ENCODE data around the gene OLFML2A. TPM values are rescaled to one million over a fixed set of nuclear protein-coding genes. Genes with fewer than 3 reads are reported as not detected.

The OLFML2A gene
- total RNA-seq, 6 donors from 2014 or later = 4.2 to 35.6 (median 12.2) TPM

GRCh38 chr9:124812441-124812876, 35.5 kb downstream of the OLFML2A start:
- ATAC-seq (ENCODE audit: low FRiP score in 2 of 2) = peak in 1 of 2 donors; percentile 91

GRCh38 chr9:124813041-124813440, 36.1 kb downstream of the OLFML2A start:
- 95% methylated on average over 7 of the region's 7 CpGs for WGBS, 2 donors
- no peak for DNase-seq
- H3K27me3 ChIP-seq = no peaks in the 10 kb centered on the region
- H3K27ac ChIP-seq = no peak overlapping the region
- H3K9me3 ChIP-seq = no peaks in the 10 kb centered on the region
- H3K4me1 ChIP-seq = peaks cover 0 to 6% (median 0%) of the 10 kb centered on the region in 4 donors
- ATAC-seq (ENCODE audit: low FRiP score in 2 of 2) = no peak
- peaks cover 0 to 10% (median 0%) of the 10 kb centered on the region in 4 donors for H3K36me3 ChIP-seq
- no peak for TF ChIP-seq CTCF (IDR thresholded peaks at IDR 0.05)
- TF ChIP-seq POLR2A (IDR thresholded peaks at IDR 0.05) = no peak
- no peak for TF ChIP-seq POLR2AphosphoS5 (IDR thresholded peaks at IDR 0.05)
- TF ChIP-seq EP300 (IDR thresholded peaks at IDR 0.05) = no peak
- no peak overlapping the region for H3K4me3 ChIP-seq

More at GRCh38 chr9:124812441-124812876, 35.5 kb downstream of the OLFML2A start:
- H3K27ac ChIP-seq = no peak overlapping the region
- H3K4me1 ChIP-seq = peaks cover 0 to 6% (median 0%) of the 10 kb centered on the region in 4 donors
- H3K9me3 ChIP-seq = no peaks in the 10 kb centered on the region
- no peak overlapping the region for H3K4me3 ChIP-seq
- TF ChIP-seq EP300 (IDR thresholded peaks at IDR 0.05) = no peak
- TF ChIP-seq POLR2AphosphoS5 (IDR thresholded peaks at IDR 0.05) = no peak
- TF ChIP-seq POLR2A (IDR thresholded peaks at IDR 0.05) = no peak
- no peak for TF ChIP-seq CTCF (IDR thresholded peaks at IDR 0.05)
- H3K36me3 ChIP-seq = peaks cover 0 to 15% (median 0%) of the 10 kb centered on the region in 4 donors
- no peak for DNase-seq
- H3K27me3 ChIP-seq = no peaks in the 10 kb centered on the region
- 63 to 68% methylated on average over 6 of the region's 6 CpGs for WGBS, 2 donors

- DNase-seq = no peak
- no peaks in the 10 kb centered on the region for H3K27me3 ChIP-seq
- no peak for ATAC-seq (ENCODE audit: low FRiP score in 2 of 2)
- no peaks in the 10 kb centered on the region for H3K9me3 ChIP-seq
- H3K4me1 ChIP-seq = peaks cover 0 to 6% (median 0%) of the 10 kb centered on the region in 4 donors
- TF ChIP-seq POLR2AphosphoS5 (IDR thresholded peaks at IDR 0.05) (no peak), POLR2A (IDR thresholded peaks at IDR 0.05) (no peak), CTCF (IDR thresholded peaks at IDR 0.05) (no peak), EP300 (IDR thresholded peaks at IDR 0.05) (no peak)
- peaks cover 0 to 10% (median 0%) of the 10 kb centered on the region in 4 donors for H3K36me3 ChIP-seq
- 82 to 90% methylated on average over 7 to 11 of the region's 11 CpGs for WGBS, 2 donors
- no peak overlapping the region for H3K4me3 ChIP-seq
- no peak overlapping the region for H3K27ac ChIP-seq
Observed at GRCh38 chr9:124813501-124814163, 36.7 kb downstream of the OLFML2A start.

- WGBS, 2 donors = 73 to 79% methylated on average over 5 of the region's 5 CpGs
- Histone ChIP-seq H3K9me3 (no peaks in the 10 kb centered on the region), H3K27me3 (no peaks in the 10 kb centered on the region), H3K27ac (no peak overlapping the region), H3K36me3 (peaks cover 0 to 10% (median 0%) of the 10 kb centered on the region in 4 donors), H3K4me3 (no peak overlapping the region), H3K4me1 (peaks cover 0 to 6% (median 0%) of the 10 kb centered on the region in 4 donors)
- no peak for DNase-seq
- TF ChIP-seq POLR2A (IDR thresholded peaks at IDR 0.05) (no peak), POLR2AphosphoS5 (IDR thresholded peaks at IDR 0.05) (no peak), CTCF (IDR thresholded peaks at IDR 0.05) (no peak), EP300 (IDR thresholded peaks at IDR 0.05) (no peak)
- ATAC-seq (ENCODE audit: low FRiP score in 2 of 2) = no peak
Observed at GRCh38 chr9:124814164-124814535, 37.2 kb downstream of the OLFML2A start.

- peaks cover 0 to 6% (median 0%) of the 10 kb centered on the region in 4 donors for H3K4me1 ChIP-seq
- H3K27me3 ChIP-seq = no peaks in the 10 kb centered on the region
- ATAC-seq (ENCODE audit: low FRiP score in 2 of 2) = no peak
- DNase-seq = no peak
- TF ChIP-seq POLR2A (IDR thresholded peaks at IDR 0.05) = no peak
- TF ChIP-seq EP300 (IDR thresholded peaks at IDR 0.05) = no peak
- TF ChIP-seq CTCF (IDR thresholded peaks at IDR 0.05) = no peak
- TF ChIP-seq POLR2AphosphoS5 (IDR thresholded peaks at IDR 0.05) = no peak
- no peaks in the 10 kb centered on the region for H3K36me3 ChIP-seq
- no peaks in the 10 kb centered on the region for H3K9me3 ChIP-seq
- no peak overlapping the region for H3K4me3 ChIP-seq
- H3K27ac ChIP-seq = no peak overlapping the region
- WGBS, 2 donors = 89 to 93% methylated on average over 5 of the region's 5 CpGs
Observed at GRCh38 chr9:124815601-124816000, 38.7 kb downstream of the OLFML2A start.

Measured in upper lobe of left lung (tissue), 6 donors.